Testis (tissue), 2 donors: ENCODE data around the gene TMEM9.

Experiments used
- POLR2A ChIP-seq: fragments of 450-650 bp; IDR thresholded peaks from one replicate; pipeline ENCODE4 v1.6.1; 2017; ENCODE audit warnings: antibody characterized with exemption, mild to moderate bottlenecking, moderate library complexity
- TF ChIP-seq, protein P1 (sequence below), 3 experiments: fragments of 450-650 bp in 2 of 3; fragments of 200-600 bp in 1 of 3; sonication (generic) in 1 of 3; IDR thresholded peaks; one replicate each; pipeline ENCODE4 v1.5.1; 2016 to 2019; ENCODE audit warnings: antibody characterized with exemption in 3 of 3, mild to moderate bottlenecking in 2 of 3, moderate library complexity in 1 of 3

DNA sequence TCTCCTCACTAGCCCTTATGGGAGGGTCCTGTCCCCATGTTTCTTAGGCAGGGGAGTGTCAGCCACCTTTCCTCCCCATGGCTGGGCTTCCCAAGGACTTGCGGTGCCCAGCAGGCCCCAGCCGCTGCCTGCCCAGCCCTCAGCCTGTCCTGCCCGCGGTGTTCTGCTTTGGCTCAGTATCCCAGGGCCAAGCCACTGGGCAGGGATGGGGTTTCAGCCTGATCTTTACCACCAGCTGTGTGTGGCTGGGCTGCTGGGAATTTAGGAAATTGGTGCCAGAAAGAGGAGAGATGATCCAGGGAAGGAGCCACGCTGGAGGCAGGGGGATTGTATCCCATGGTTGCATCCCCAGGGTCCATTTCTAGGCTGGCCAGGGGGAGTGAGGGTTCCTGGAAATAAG lies 29.5 kb upstream of the TMEM9 start:
- TF ChIP-seq, protein P1, sequence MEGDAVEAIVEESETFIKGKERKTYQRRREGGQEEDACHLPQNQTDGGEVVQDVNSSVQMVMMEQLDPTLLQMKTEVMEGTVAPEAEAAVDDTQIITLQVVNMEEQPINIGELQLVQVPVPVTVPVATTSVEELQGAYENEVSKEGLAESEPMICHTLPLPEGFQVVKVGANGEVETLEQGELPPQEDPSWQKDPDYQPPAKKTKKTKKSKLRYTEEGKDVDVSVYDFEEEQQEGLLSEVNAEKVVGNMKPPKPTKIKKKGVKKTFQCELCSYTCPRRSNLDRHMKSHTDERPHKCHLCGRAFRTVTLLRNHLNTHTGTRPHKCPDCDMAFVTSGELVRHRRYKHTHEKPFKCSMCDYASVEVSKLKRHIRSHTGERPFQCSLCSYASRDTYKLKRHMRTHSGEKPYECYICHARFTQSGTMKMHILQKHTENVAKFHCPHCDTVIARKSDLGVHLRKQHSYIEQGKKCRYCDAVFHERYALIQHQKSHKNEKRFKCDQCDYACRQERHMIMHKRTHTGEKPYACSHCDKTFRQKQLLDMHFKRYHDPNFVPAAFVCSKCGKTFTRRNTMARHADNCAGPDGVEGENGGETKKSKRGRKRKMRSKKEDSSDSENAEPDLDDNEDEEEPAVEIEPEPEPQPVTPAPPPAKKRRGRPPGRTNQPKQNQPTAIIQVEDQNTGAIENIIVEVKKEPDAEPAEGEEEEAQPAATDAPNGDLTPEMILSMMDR (IDR thresholded peaks at IDR 0.05) = no peak
- TF ChIP-seq POLR2A = no peak
